K562 (cell line): ENCODE measurements around the gene CCDC90B. TPM values are rescaled to one million over a fixed set of nuclear protein-coding genes. Genes with fewer than 3 reads are reported as not detected.

Experiments
- ARID1B ChIP-seq: fragments of 450-650 bp; IDR thresholded peaks from 2 replicates; pipeline ENCODE4 v1.6.1; 2016; ENCODE audit warnings: antibody characterized with exemption, mild to moderate bottlenecking, inconsistent platforms
- ATF1 ChIP-seq, 2 experiments: fragments of 450-650 bp in 1 of 2; IDR thresholded peaks; 2 replicates each; pipeline ENCODE4 v1.6.1; 2016; ENCODE audit warnings: missing compliant biosample characterization in 1 of 2, missing genetic modification characterization in 1 of 2
- BHLHE40 ChIP-seq: IDR thresholded peaks from 2 replicates; pipeline ENCODE4 v1.6.1; 2011; ENCODE audit warnings: low read length, improper control_type of control experiment
- CBFA2T3 ChIP-seq: fragments of 450-650 bp; IDR thresholded peaks from 2 replicates; pipeline ENCODE4 v1.6.1; 2017
- CREM ChIP-seq: IDR thresholded peaks from 2 replicates; pipeline ENCODE4 v1.6.1; 2014; ENCODE audit warnings: antibody characterized with exemption, low read depth
- EHMT2 ChIP-seq: fragments of 450-650 bp; IDR thresholded peaks from 2 replicates; pipeline ENCODE4 v1.6.1; 2018; ENCODE audit warnings: antibody characterized with exemption
- EP400 ChIP-seq: fragments of 450-650 bp; IDR thresholded peaks from 2 replicates; pipeline ENCODE4 v1.6.1; 2017; ENCODE audit warnings: antibody characterized with exemption, mild to moderate bottlenecking, moderate library complexity
- FOS ChIP-seq: IDR thresholded peaks from 3 replicates; pipeline ENCODE4 v1.6.1; 2011; ENCODE audit not compliant: insufficient read length; ENCODE audit errors: extremely low read depth
- HIVEP1 ChIP-seq: fragments of 250-450 bp; sonication (Bioruptor Pico); IDR thresholded peaks from 2 replicates; pipeline ENCODE4 v1.4.0; 2020; ENCODE audit warnings: mild to moderate bottlenecking
- NFATC3 ChIP-seq: fragments of 450-650 bp; IDR thresholded peaks from 2 replicates; pipeline ENCODE4 v1.6.1; 2017; ENCODE audit warnings: mild to moderate bottlenecking
- SAFB2 ChIP-seq: fragments of 200-400 bp; formaldehyde crosslinking; IDR thresholded peaks from 2 replicates; pipeline ENCODE4 v1.6.1; 2018; ENCODE audit warnings: borderline replicate concordance, low read length, low read depth, moderate library complexity; ENCODE audit not compliant: severe bottlenecking
- SIN3A ChIP-seq, 2 experiments: fragments of 150-350 bp in 1 of 2; IDR thresholded peaks; 2 replicates each; pipeline ENCODE4 v1.6.1; 2011 to 2016; ENCODE audit warnings: borderline replicate concordance in 2 of 2, low read depth in 2 of 2, low read length in 2 of 2, mild to moderate bottlenecking in 2 of 2, moderate library complexity in 2 of 2; ENCODE audit not compliant: control insufficient read depth in 1 of 2
- SMC3 ChIP-seq: conservative IDR thresholded peaks from 2 replicates; pipeline ENCODE4 v1.6.1; 2011; ENCODE audit warnings: low read depth, low read length, improper control_type of control experiment; ENCODE audit not compliant: insufficient read depth
- TARDBP ChIP-seq: fragments of 450-650 bp; IDR thresholded peaks from 2 replicates; pipeline ENCODE4 v1.6.1; 2016
- TEAD1 ChIP-seq, 2 experiments: fragments of 450-650 bp in 1 of 2; sonication (generic) in 1 of 2; formaldehyde crosslinking; IDR thresholded peaks; 2 replicates each; pipeline versions ENCODE4 v1.4.0 to v1.8.0; 2020 to 2022; ENCODE audit warnings: mild to moderate bottlenecking in 2 of 2, missing genetic modification reagents in 1 of 2
- ZNF175 ChIP-seq: fragments of 200-800 bp; sonication (Bioruptor generic); IDR thresholded peaks from 2 replicates; pipeline ENCODE4 v1.6.1; 2016; ENCODE audit warnings: low read depth, mild to moderate bottlenecking, missing genetic modification characterization, missing compliant biosample characterization
- ZNF717 ChIP-seq: fragments of 250-450 bp; sonication (Bioruptor Pico); IDR thresholded peaks from 2 replicates; pipeline ENCODE4 v1.5.0; 2021
- polyA plus RNA-seq, 8 experiments: library from polyadenylated mRNA; depleted of rRNA in 4 of 8; stranded (reverse) in 5 of 8; unstranded in 3 of 8; fragments of >200 nt; fragmentation: Nextera tagmentation in 2 of 8; fragmentation: Illumina TruSeq in 1 of 8; extraction: Ambion mirVana in 2 of 8; extraction: Trizol in 1 of 8; gene quantifications; 2 replicates each; pipeline versions ENCODE4 v1.2.1 to v1.2.3, GENCODE V29; 2011 to 2014; ENCODE audit warnings: inconsistent platforms in 1 of 8, missing spikeins in 1 of 8
- total RNA-seq, 7 experiments: library from RNA; depleted of rRNA in 6 of 7; stranded (reverse); fragments of >200 nt in 6 of 7; fragmentation: Illumina TruSeq in 2 of 7; extraction: Trizol in 2 of 7; gene quantifications; 2 replicates each; pipeline versions ENCODE4 v1.2.1 to v1.2.3, GENCODE V29; 2011 to 2021; ENCODE audit warnings: low replicate concordance in 1 of 7
- TF ChIP-seq, protein P1 (sequence below): fragments of 450-650 bp; IDR thresholded peaks from 2 replicates; pipeline ENCODE4 v1.6.1; 2016; ENCODE audit warnings: antibody characterized with exemption
- TF ChIP-seq, protein P2 (sequence below), 2 experiments: fragments of 450-650 bp; conservative IDR thresholded peaks; 2 replicates each; pipeline ENCODE4 v1.6.1; 2017; ENCODE audit warnings: mild to moderate bottlenecking in 2 of 2, moderate library complexity in 2 of 2
- TF ChIP-seq, protein P3 (sequence below), 2 experiments: fragments of 450-650 bp in 1 of 2; sonication (generic) in 1 of 2; formaldehyde crosslinking in 1 of 2; IDR thresholded peaks in 1 of 2; conservative IDR thresholded peaks in 1 of 2; 2 replicates each; pipeline versions ENCODE4 v1.6.1 to v1.8.1; 2016 to 2023; ENCODE audit warnings: mild to moderate bottlenecking in 2 of 2, moderate library complexity in 2 of 2, inconsistent platforms in 1 of 2, missing genetic modification reagents in 1 of 2
- TF ChIP-seq, protein P4 (sequence below): sonication (generic); formaldehyde crosslinking; IDR thresholded peaks from 2 replicates; pipeline ENCODE4 v1.8.1; 2022; ENCODE audit warnings: missing genetic modification reagents
- TF ChIP-seq, protein P5 (sequence below): IDR thresholded peaks from 3 replicates; pipeline ENCODE4 v1.6.1; 2011; ENCODE audit warnings: borderline replicate concordance, mild to moderate bottlenecking; ENCODE audit not compliant: insufficient read length, insufficient read depth

CCDC90B gene
- total and polyA plus RNA-seq, 9 of the 15 experiments (the other 6 are each of a cell fraction or from before 2014, with no cell fraction given) = 26.6 to 63.6 (median 51.8) TPM

DNA sequence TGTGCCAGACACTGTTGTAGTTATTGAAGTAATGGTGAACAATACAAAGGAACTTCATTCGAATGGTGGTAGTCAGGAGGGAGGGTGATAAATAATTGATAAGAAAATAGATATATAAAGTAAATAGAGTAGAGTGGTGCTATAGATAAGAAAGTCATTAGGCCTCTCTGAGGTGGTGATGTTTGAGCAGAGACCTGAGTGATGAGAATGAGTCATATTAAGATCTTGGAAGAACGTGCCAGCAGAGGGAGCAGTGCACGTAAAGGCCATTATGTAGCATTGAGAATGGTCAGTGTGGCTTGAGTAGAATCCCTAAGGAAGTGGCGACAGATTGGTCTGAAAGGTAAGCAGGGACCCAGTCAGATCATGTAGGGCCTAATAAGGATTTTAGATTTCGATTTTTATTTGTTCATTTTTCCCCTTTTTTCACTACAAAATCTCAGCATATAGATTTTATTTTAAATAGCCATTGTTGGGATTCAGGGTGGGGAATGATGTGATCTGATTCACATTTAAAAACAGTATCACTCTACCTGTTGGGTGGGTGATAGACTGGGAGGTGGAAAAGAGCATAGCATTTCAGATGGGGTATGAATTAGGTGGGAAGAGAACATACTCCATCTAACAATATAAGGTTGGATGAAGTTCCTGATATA is 44.7 kb downstream of the CCDC90B start (continued):
- TF ChIP-seq, protein P1, sequence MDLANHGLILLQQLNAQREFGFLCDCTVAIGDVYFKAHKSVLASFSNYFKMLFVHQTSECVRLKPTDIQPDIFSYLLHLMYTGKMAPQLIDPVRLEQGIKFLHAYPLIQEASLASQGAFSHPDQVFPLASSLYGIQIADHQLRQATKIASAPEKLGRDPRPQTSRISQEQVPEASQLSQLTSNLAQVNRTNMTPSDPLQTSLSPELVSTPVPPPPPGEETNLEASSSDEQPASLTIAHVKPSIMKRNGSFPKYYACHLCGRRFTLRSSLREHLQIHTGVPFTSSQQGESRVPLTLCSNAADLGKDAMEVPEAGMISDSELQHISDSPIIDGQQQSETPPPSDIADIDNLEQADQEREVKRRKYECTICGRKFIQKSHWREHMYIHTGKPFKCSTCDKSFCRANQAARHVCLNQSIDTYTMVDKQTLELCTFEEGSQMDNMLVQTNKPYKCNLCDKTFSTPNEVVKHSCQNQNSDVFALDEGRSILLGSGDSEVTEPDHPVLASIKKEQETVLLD = no peak
- TF ChIP-seq, protein P2, sequence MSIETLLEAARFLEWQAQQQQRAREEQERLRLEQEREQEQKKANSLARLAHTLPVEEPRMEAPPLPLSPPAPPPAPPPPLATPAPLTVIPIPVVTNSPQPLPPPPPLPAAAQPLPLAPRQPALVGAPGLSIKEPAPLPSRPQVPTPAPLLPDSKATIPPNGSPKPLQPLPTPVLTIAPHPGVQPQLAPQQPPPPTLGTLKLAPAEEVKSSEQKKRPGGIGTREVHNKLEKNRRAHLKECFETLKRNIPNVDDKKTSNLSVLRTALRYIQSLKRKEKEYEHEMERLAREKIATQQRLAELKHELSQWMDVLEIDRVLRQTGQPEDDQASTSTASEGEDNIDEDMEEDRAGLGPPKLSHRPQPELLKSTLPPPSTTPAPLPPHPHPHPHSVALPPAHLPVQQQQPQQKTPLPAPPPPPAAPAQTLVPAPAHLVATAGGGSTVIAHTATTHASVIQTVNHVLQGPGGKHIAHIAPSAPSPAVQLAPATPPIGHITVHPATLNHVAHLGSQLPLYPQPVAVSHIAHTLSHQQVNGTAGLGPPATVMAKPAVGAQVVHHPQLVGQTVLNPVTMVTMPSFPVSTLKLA (conservative IDR thresholded peaks at IDR 0.05) = no peak; a peak in 2 of 4 replicates
- TF ChIP-seq, protein P3, sequence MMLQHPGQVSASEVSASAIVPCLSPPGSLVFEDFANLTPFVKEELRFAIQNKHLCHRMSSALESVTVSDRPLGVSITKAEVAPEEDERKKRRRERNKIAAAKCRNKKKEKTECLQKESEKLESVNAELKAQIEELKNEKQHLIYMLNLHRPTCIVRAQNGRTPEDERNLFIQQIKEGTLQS (IDR thresholded peaks at IDR 0.05) = peak; percentile 90
- TF ChIP-seq, protein P3 (CRISPR knock-in tag; conservative IDR thresholded peaks at IDR 0.05) = 0 out of 2 replicates have a peak, but pooled peaks have one; percentile 25
- TF ChIP-seq ATF1 (CRISPR knock-in tag; IDR thresholded peaks at IDR 0.05) (no peak), ATF1 (tag; IDR thresholded peaks at IDR 0.05) (0 out of 2 replicates have a peak, but pooled peaks have one; percentile 26), TEAD1 (CRISPR knock-in tag; IDR thresholded peaks at IDR 0.05) (no peak), EP400 (0 out of 2 replicates have a peak, but pooled peaks have one; percentile 17), TARDBP (no peak), ARID1B (peak; percentile 76), SAFB2 (no peak), SIN3A (IDR thresholded peaks at IDR 0.05; ENCODE audit: borderline replicate concordance in 2 of 2, control insufficient read depth in 1 of 2, low read depth in 2 of 2, low read length in 2 of 2) (no peak), BHLHE40 (peak; percentile 93), ZNF717 (CRISPR knock-in tag) (no peak), NFATC3 (no peak), HIVEP1 (CRISPR knock-in tag) (no peak), EHMT2 (peak; percentile 55; the same call in 1 of the 2 replicates), SMC3 (peak; percentile 50; the same call in 1 of the 2 replicates), CBFA2T3 (peak; percentile 54), ZNF175 (no peak), FOS (peak; percentile 18), CREM (0 out of 2 replicates have a peak, but pooled peaks have one; percentile 39)
- TF ChIP-seq, protein P4, sequence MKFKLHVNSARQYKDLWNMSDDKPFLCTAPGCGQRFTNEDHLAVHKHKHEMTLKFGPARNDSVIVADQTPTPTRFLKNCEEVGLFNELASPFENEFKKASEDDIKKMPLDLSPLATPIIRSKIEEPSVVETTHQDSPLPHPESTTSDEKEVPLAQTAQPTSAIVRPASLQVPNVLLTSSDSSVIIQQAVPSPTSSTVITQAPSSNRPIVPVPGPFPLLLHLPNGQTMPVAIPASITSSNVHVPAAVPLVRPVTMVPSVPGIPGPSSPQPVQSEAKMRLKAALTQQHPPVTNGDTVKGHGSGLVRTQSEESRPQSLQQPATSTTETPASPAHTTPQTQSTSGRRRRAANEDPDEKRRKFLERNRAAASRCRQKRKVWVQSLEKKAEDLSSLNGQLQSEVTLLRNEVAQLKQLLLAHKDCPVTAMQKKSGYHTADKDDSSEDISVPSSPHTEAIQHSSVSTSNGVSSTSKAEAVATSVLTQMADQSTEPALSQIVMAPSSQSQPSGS = no peak
- TF ChIP-seq, protein P5, sequence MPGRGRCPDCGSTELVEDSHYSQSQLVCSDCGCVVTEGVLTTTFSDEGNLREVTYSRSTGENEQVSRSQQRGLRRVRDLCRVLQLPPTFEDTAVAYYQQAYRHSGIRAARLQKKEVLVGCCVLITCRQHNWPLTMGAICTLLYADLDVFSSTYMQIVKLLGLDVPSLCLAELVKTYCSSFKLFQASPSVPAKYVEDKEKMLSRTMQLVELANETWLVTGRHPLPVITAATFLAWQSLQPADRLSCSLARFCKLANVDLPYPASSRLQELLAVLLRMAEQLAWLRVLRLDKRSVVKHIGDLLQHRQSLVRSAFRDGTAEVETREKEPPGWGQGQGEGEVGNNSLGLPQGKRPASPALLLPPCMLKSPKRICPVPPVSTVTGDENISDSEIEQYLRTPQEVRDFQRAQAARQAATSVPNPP = no peak
